ENCODE data around the gene ATP6V0A1. TPM values are rescaled to one million over a fixed set of nuclear protein-coding genes. Genes with fewer than 3 reads are reported as not detected.
"Not testable (repeated sequence)": the region's sequence is repeated elsewhere in the genome, so short reads cannot be mapped to it uniquely, and the experiment has no call there.

Gene ATP6V0A1
- total and polyA plus RNA-seq, 5 donors from 2014 or later: 13.8 to 28.1 (median 16.2) TPM

GRCh38 chr17:42538482-42538881, 79.8 kb downstream of the ATP6V0A1 start:
- no peaks in the 10 kb centered on the region for H3K36me3 ChIP-seq (ENCODE audit: control insufficient read depth, insufficient read depth, low read length)
- H3K27me3 Mint-ChIP-seq: peaks cover 5% of the 10 kb centered on the region
- no peak for ATAC-seq (ENCODE audit: low read depth in 2 of 2)
- H3K4me3 Mint-ChIP-seq: peak overlapping the region in 3 of 4 donors; percentile 58 to 83 (median 68)
- peaks cover 24% of the 10 kb centered on the region for H3K4me1 ChIP-seq (ENCODE audit: control insufficient read depth, insufficient read depth, low read length, poor library complexity, severe bottlenecking)
- H3K27ac Mint-ChIP-seq: no peak overlapping the region
- H3K27ac ChIP-seq (ENCODE audit: insufficient read depth, low read length, poor library complexity, severe bottlenecking): no peak overlapping the region
- peaks cover 8% of the 10 kb centered on the region for H3K36me3 Mint-ChIP-seq
- no peak overlapping the region for H3K4me3 ChIP-seq (ENCODE audit: low read depth, low read length)
- H3K9me3 Mint-ChIP-seq: no peaks in the 10 kb centered on the region
- H3K27me3 ChIP-seq (ENCODE audit: control insufficient read depth, insufficient read depth, low read length): no peaks in the 10 kb centered on the region
- DNase-seq: no peak
- peaks cover 0 to 37% (median 20%) of the 10 kb centered on the region in 4 donors for H3K4me1 Mint-ChIP-seq
- H3K9me3 ChIP-seq (ENCODE audit: control insufficient read depth in 2 of 2, low read length in 2 of 2): no peaks in the 10 kb centered on the region

- not testable (repeated sequence) for H3K9me3 ChIP-seq (ENCODE audit: control insufficient read depth in 2 of 2, low read length in 2 of 2); DNase-seq; H3K36me3 ChIP-seq (ENCODE audit: control insufficient read depth, insufficient read depth, low read length); H3K27me3 Mint-ChIP-seq; H3K4me3 ChIP-seq (ENCODE audit: low read depth, low read length); H3K27me3 ChIP-seq (ENCODE audit: control insufficient read depth, insufficient read depth, low read length); ATAC-seq (ENCODE audit: low read depth in 2 of 2); H3K9me3 Mint-ChIP-seq; H3K27ac ChIP-seq (ENCODE audit: insufficient read depth, low read length, poor library complexity, severe bottlenecking); H3K36me3 Mint-ChIP-seq
- H3K4me1 ChIP-seq (ENCODE audit: control insufficient read depth, insufficient read depth, low read length, poor library complexity, severe bottlenecking): peaks cover 24% of the 10 kb centered on the region
- H3K4me3 Mint-ChIP-seq: peak overlapping the region in 1 of 4 donors; percentile 70
- peak overlapping the region in 1 of 3 donors; percentile 43 for H3K27ac Mint-ChIP-seq
- peaks cover 0 to 32% (median 17%) of the 10 kb centered on the region in 4 donors for H3K4me1 Mint-ChIP-seq
Measured at GRCh38 chr17:42540558-42540957, 81.9 kb downstream of the ATP6V0A1 start.

- no peak overlapping the region for H3K4me3 ChIP-seq (ENCODE audit: low read depth, low read length)
- H3K36me3 ChIP-seq (ENCODE audit: control insufficient read depth, insufficient read depth, low read length): no peaks in the 10 kb centered on the region
- no peaks in the 10 kb centered on the region for H3K27me3 Mint-ChIP-seq
- H3K27ac ChIP-seq (ENCODE audit: insufficient read depth, low read length, poor library complexity, severe bottlenecking): no peak overlapping the region
- no peaks in the 10 kb centered on the region for H3K9me3 ChIP-seq (ENCODE audit: control insufficient read depth in 2 of 2, low read length in 2 of 2)
- peaks cover 20% of the 10 kb centered on the region for H3K4me1 ChIP-seq (ENCODE audit: control insufficient read depth, insufficient read depth, low read length, poor library complexity, severe bottlenecking)
- no peak for DNase-seq
- peaks cover 0 to 29% (median 14%) of the 10 kb centered on the region in 4 donors for H3K4me1 Mint-ChIP-seq
- peaks cover 8% of the 10 kb centered on the region for H3K36me3 Mint-ChIP-seq
- H3K27me3 ChIP-seq (ENCODE audit: control insufficient read depth, insufficient read depth, low read length): no peaks in the 10 kb centered on the region
- peak overlapping the region in 2 of 3 donors; percentile 13 to 43 for H3K27ac Mint-ChIP-seq
- no peak for ATAC-seq (ENCODE audit: low read depth in 2 of 2)
- peak overlapping the region in 2 of 4 donors; percentile 8 to 70 for H3K4me3 Mint-ChIP-seq
- H3K9me3 Mint-ChIP-seq: no peaks in the 10 kb centered on the region
Measured at GRCh38 chr17:42541041-42541833, 82.6 kb downstream of the ATP6V0A1 start.

- no peaks in the 10 kb centered on the region for H3K9me3 ChIP-seq (ENCODE audit: control insufficient read depth in 2 of 2, low read length in 2 of 2)
- no peak overlapping the region for H3K4me3 ChIP-seq (ENCODE audit: low read depth, low read length)
- no peak overlapping the region for H3K27ac Mint-ChIP-seq
- peaks cover 8% of the 10 kb centered on the region for H3K36me3 Mint-ChIP-seq
- H3K4me1 ChIP-seq (ENCODE audit: control insufficient read depth, insufficient read depth, low read length, poor library complexity, severe bottlenecking): peaks cover 16% of the 10 kb centered on the region
- no peak overlapping the region for H3K4me3 Mint-ChIP-seq
- peaks cover 0 to 15% (median 7%) of the 10 kb centered on the region in 4 donors for H3K4me1 Mint-ChIP-seq
- DNase-seq (no peak), ATAC-seq (ENCODE audit: low read depth in 2 of 2) (no peak)
- H3K27ac ChIP-seq (ENCODE audit: insufficient read depth, low read length, poor library complexity, severe bottlenecking): no peak overlapping the region
- H3K9me3 Mint-ChIP-seq: no peaks in the 10 kb centered on the region
- H3K36me3 ChIP-seq (ENCODE audit: control insufficient read depth, insufficient read depth, low read length): no peaks in the 10 kb centered on the region
- H3K27me3 Mint-ChIP-seq: no peaks in the 10 kb centered on the region
- no peaks in the 10 kb centered on the region for H3K27me3 ChIP-seq (ENCODE audit: control insufficient read depth, insufficient read depth, low read length)
Measured at GRCh38 chr17:42543190-42544079, 84.8 kb downstream of the ATP6V0A1 start.

GRCh38 chr17:42544874-42545283, 86.2 kb downstream of the ATP6V0A1 start:
- peak overlapping the region in 1 of 4 donors; percentile 51 for H3K4me3 Mint-ChIP-seq
- peaks cover 21% of the 10 kb centered on the region for H3K4me1 ChIP-seq (ENCODE audit: control insufficient read depth, insufficient read depth, low read length, poor library complexity, severe bottlenecking)
- peaks cover 0 to 22% (median 7%) of the 10 kb centered on the region in 4 donors for H3K4me1 Mint-ChIP-seq
- H3K36me3 Mint-ChIP-seq: peaks cover 4% of the 10 kb centered on the region
- H3K9me3 Mint-ChIP-seq: no peaks in the 10 kb centered on the region
- H3K27me3 Mint-ChIP-seq: peaks cover 4% of the 10 kb centered on the region
- H3K9me3 ChIP-seq (ENCODE audit: control insufficient read depth in 2 of 2, low read length in 2 of 2): no peaks in the 10 kb centered on the region
- H3K27me3 ChIP-seq (ENCODE audit: control insufficient read depth, insufficient read depth, low read length): no peaks in the 10 kb centered on the region
- DNase-seq (no peak), ATAC-seq (ENCODE audit: low read depth in 2 of 2) (no peak)
- H3K36me3 ChIP-seq (ENCODE audit: control insufficient read depth, insufficient read depth, low read length): no peaks in the 10 kb centered on the region
- H3K27ac ChIP-seq (ENCODE audit: insufficient read depth, low read length, poor library complexity, severe bottlenecking): no peak overlapping the region
- no peak overlapping the region for H3K4me3 ChIP-seq (ENCODE audit: low read depth, low read length)
- H3K27ac Mint-ChIP-seq: no peak overlapping the region

GRCh38 chr17:42545755-42546505, 87.3 kb downstream of the ATP6V0A1 start:
- not testable (repeated sequence) for H3K4me3 Mint-ChIP-seq; H3K36me3 ChIP-seq (ENCODE audit: control insufficient read depth, insufficient read depth, low read length); H3K27me3 Mint-ChIP-seq; H3K27ac Mint-ChIP-seq; H3K27me3 ChIP-seq (ENCODE audit: control insufficient read depth, insufficient read depth, low read length); H3K9me3 ChIP-seq (ENCODE audit: control insufficient read depth in 2 of 2, low read length in 2 of 2); DNase-seq; ATAC-seq (ENCODE audit: low read depth in 2 of 2); H3K9me3 Mint-ChIP-seq; H3K36me3 Mint-ChIP-seq; H3K4me3 ChIP-seq (ENCODE audit: low read depth, low read length); H3K27ac ChIP-seq (ENCODE audit: insufficient read depth, low read length, poor library complexity, severe bottlenecking)
- H3K4me1 ChIP-seq (ENCODE audit: control insufficient read depth, insufficient read depth, low read length, poor library complexity, severe bottlenecking): peaks cover 20% of the 10 kb centered on the region
- H3K4me1 Mint-ChIP-seq: peaks cover 0 to 18% (median 8%) of the 10 kb centered on the region in 4 donors

GRCh38 chr17:42547001-42547461, 88.4 kb downstream of the ATP6V0A1 start:
- H3K27ac Mint-ChIP-seq: peak overlapping the region in 1 of 3 donors; percentile 88
- Histone ChIP-seq H3K36me3 (ENCODE audit: control insufficient read depth, insufficient read depth, low read length) (no peaks in the 10 kb centered on the region), H3K27me3 (ENCODE audit: control insufficient read depth, insufficient read depth, low read length) (no peaks in the 10 kb centered on the region), H3K4me1 (ENCODE audit: control insufficient read depth, insufficient read depth, low read length, poor library complexity, severe bottlenecking) (peaks cover 18% of the 10 kb centered on the region), H3K27ac (ENCODE audit: insufficient read depth, low read length, poor library complexity, severe bottlenecking) (no peak overlapping the region), H3K9me3 (ENCODE audit: control insufficient read depth in 2 of 2, low read length in 2 of 2) (no peaks in the 10 kb centered on the region), H3K4me3 (ENCODE audit: low read depth, low read length) (no peak overlapping the region)
- no peaks in the 10 kb centered on the region for H3K9me3 Mint-ChIP-seq
- ATAC-seq (ENCODE audit: low read depth in 2 of 2) (no peak), DNase-seq (no peak)
- no peaks in the 10 kb centered on the region for H3K36me3 Mint-ChIP-seq
- peaks cover 0 to 16% (median 10%) of the 10 kb centered on the region in 4 donors for H3K4me1 Mint-ChIP-seq
- peaks cover 4% of the 10 kb centered on the region for H3K27me3 Mint-ChIP-seq
- peak overlapping the region in 1 of 4 donors; percentile 60 for H3K4me3 Mint-ChIP-seq

All from CD4-positive, CD25-positive, alpha-beta regulatory T cell (primary cell).